ENCODE results near the gene SSRP1.

The SSRP1 gene

GRCh38 chr11:57353036-57353435 lies 17.3 kb upstream of the SSRP1 start:
- Histone ChIP-seq H3K36me3 (ENCODE audit: control insufficient read depth in 5 of 5, insufficient read depth in 5 of 5, low read length in 5 of 5) (peaks cover 0 to 2% (median 0%) of the 10 kb centered on the region in 5 donors), H3K4me3 (ENCODE audit: low read depth in 1 of 5, low read length in 5 of 5) (no peak overlapping the region), H3K4me1 (ENCODE audit: control insufficient read depth in 5 of 5, insufficient read depth in 5 of 5, low read length in 5 of 5) (peaks cover 0 to 10% (median 6%) of the 10 kb centered on the region in 5 donors), H3K27me3 (ENCODE audit: control insufficient read depth in 5 of 5, insufficient read depth in 4 of 5, low read length in 5 of 5) (no peaks in the 10 kb centered on the region), H3K27ac (ENCODE audit: low read depth, low read length) (no peak overlapping the region), H3K9me3 (ENCODE audit: control insufficient read depth in 5 of 5, low read length in 5 of 5) (no peaks in the 10 kb centered on the region), H3K9ac (ENCODE audit: low read length in 5 of 5) (peak overlapping the region in 1 of 5 donors; percentile 42)

DNA sequence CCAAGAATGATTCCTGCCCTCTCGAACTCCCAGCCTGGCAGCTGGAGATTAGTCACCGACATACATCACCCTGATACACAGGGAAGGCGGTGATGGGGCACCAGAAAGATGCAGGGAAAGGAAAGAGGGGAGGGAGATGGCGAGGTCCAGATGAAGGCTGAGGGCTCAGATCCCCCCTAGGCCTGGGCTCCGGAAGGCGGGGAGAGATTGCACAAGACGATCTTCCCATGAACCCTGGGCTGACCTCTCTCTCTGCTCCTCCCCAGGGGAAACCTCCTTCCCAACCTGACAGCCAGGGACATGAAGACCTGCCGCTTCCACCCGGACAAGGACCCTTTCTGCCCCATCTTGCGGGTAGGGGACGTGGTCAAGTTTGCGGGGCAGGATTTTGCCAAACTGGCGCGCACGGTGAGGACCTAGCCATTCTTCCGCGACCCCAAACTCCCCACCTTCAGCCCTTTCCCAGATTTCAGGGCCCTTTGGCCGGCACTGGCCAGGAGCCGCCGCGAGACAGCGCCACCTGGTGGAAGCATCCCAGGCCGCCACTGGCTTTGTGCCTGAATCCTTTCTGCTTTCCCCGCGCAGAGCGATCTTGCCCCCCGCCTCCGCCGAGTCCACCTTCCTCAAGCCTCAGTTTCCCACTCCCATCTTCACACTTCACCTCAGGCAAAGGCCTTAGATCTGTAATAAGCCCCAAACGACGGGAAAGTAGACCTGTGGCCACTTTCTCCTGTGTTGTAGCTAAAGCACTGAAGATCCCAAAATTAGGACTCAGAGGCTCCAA lies 14.0 kb upstream of the SSRP1 start:
- Histone ChIP-seq H3K36me3 (ENCODE audit: control insufficient read depth in 5 of 5, insufficient read depth in 5 of 5, low read length in 5 of 5) (peaks cover 0 to 2% (median 0%) of the 10 kb centered on the region in 5 donors), H3K9ac (ENCODE audit: low read length in 5 of 5) (no peak overlapping the region), H3K27me3 (ENCODE audit: control insufficient read depth in 5 of 5, insufficient read depth in 4 of 5, low read length in 5 of 5) (no peaks in the 10 kb centered on the region), H3K4me1 (ENCODE audit: control insufficient read depth in 5 of 5, insufficient read depth in 5 of 5, low read length in 5 of 5) (peaks cover 0 to 7% (median 6%) of the 10 kb centered on the region in 5 donors), H3K9me3 (ENCODE audit: control insufficient read depth in 5 of 5, low read length in 5 of 5) (no peaks in the 10 kb centered on the region), H3K4me3 (ENCODE audit: low read depth in 1 of 5, low read length in 5 of 5) (peak overlapping the region in 2 of 5 donors; percentile 17 to 31), H3K27ac (ENCODE audit: low read depth, low read length) (no peak overlapping the region)

DNA sequence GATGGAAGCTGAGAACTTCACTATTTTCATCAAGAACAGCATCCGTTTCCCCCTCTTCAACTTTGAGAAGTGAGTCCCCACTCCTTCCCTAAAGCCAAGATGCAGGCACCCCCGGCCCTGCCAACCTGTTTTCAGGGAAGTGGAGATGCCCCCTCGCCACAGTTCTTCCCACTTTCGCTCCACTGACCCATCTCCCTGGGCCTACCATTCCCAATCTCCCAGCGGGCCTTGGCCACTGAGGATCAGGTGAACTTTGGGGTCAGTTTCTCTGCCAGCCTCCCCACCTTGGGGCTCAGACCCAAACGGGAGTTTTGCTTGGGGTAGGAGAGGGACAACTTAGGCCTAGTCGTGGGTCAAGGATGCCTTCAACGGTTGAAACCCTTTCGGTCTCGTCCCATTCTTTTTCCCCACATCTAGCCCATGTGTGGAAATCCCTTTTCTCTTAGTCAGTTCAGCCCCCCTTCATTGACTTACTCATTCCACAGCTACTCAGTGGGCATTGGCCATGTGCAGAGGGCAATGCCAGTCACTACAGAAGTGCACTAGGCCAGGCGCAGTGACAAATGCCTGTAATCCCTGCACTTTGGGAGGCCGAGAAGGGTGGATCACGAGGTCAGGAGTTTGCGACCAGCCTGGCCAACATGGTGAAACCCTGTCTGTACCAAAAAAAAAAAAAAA lies 13.1 kb upstream of the SSRP1 start:
- Histone ChIP-seq H3K4me3 (ENCODE audit: low read depth in 1 of 5, low read length in 5 of 5) (no peak overlapping the region), H3K4me1 (ENCODE audit: control insufficient read depth in 5 of 5, insufficient read depth in 5 of 5, low read length in 5 of 5) (peaks cover 0 to 7% (median 6%) of the 10 kb centered on the region in 5 donors), H3K27me3 (ENCODE audit: control insufficient read depth in 5 of 5, insufficient read depth in 4 of 5, low read length in 5 of 5) (no peaks in the 10 kb centered on the region), H3K27ac (ENCODE audit: low read depth, low read length) (no peak overlapping the region), H3K9ac (ENCODE audit: low read length in 5 of 5) (no peak overlapping the region), H3K9me3 (ENCODE audit: control insufficient read depth in 5 of 5, low read length in 5 of 5) (no peaks in the 10 kb centered on the region), H3K36me3 (ENCODE audit: control insufficient read depth in 5 of 5, insufficient read depth in 5 of 5, low read length in 5 of 5) (peaks cover 0 to 2% (median 0%) of the 10 kb centered on the region in 5 donors)

GRCh38 chr11:57348052-57348451 lies 12.4 kb upstream of the SSRP1 start:
- Histone ChIP-seq H3K9ac (ENCODE audit: low read length in 5 of 5) (no peak overlapping the region), H3K36me3 (ENCODE audit: control insufficient read depth in 5 of 5, insufficient read depth in 5 of 5, low read length in 5 of 5) (peaks cover 0 to 2% (median 0%) of the 10 kb centered on the region in 5 donors)

GRCh38 chr11:57347336-57347735 lies 11.6 kb upstream of the SSRP1 start:
- H3K4me1 ChIP-seq (ENCODE audit: control insufficient read depth in 5 of 5, insufficient read depth in 5 of 5, low read length in 5 of 5): peaks cover 0 to 7% (median 6%) of the 10 kb centered on the region in 5 donors
- H3K27me3 ChIP-seq (ENCODE audit: control insufficient read depth in 5 of 5, insufficient read depth in 4 of 5, low read length in 5 of 5): no peaks in the 10 kb centered on the region
- no peak overlapping the region for H3K4me3 ChIP-seq (ENCODE audit: low read depth in 1 of 5, low read length in 5 of 5)
- no peaks in the 10 kb centered on the region for H3K9me3 ChIP-seq (ENCODE audit: control insufficient read depth in 5 of 5, low read length in 5 of 5)
- H3K27ac ChIP-seq (ENCODE audit: low read depth, low read length): no peak overlapping the region
- H3K9ac ChIP-seq (ENCODE audit: low read length in 5 of 5): no peak overlapping the region
- peaks cover 0 to 2% (median 0%) of the 10 kb centered on the region in 5 donors for H3K36me3 ChIP-seq (ENCODE audit: control insufficient read depth in 5 of 5, insufficient read depth in 5 of 5, low read length in 5 of 5)

More at GRCh38 chr11:57348052-57348451, 12.4 kb upstream of the SSRP1 start:
- H3K27me3 ChIP-seq (ENCODE audit: control insufficient read depth in 5 of 5, insufficient read depth in 4 of 5, low read length in 5 of 5): no peaks in the 10 kb centered on the region
- H3K4me1 ChIP-seq (ENCODE audit: control insufficient read depth in 5 of 5, insufficient read depth in 5 of 5, low read length in 5 of 5): peaks cover 0 to 7% (median 6%) of the 10 kb centered on the region in 5 donors
- H3K27ac ChIP-seq (ENCODE audit: low read depth, low read length): no peak overlapping the region
- H3K9me3 ChIP-seq (ENCODE audit: control insufficient read depth in 5 of 5, low read length in 5 of 5): no peaks in the 10 kb centered on the region
- H3K4me3 ChIP-seq (ENCODE audit: low read depth in 1 of 5, low read length in 5 of 5): no peak overlapping the region

DNA sequence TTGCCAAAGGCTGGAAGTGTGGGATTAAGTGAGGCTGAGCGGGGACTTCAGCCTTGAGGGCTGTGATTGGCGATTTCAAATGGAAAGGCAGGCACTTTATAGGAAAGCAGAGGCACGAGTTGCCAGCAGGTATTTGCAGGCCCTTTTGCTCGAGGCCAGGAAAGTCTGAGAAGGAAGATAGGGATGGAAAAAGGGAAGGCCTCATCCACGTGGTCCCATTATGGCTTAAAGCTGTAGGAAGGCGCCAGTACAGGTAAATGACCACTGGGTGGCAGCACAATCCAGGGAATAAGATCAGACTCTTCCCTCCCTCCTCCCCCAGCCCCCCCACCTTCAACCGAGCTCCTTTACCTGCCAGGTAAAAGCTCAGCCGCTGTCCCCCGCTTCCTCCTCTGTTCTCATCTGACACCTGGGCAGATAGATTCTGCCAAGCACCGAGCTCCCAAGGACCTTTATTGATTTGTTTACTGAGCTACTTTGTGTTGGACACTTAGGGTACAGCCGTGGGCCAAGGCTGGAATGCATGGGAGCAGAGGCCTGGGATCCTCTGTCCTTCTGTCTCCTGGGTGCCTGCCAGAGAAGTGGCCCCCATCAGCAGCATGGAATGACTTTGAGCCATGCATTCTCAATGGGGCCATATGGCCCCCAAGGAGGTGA lies 10.0 kb upstream of the SSRP1 start:
- Histone ChIP-seq H3K36me3 (ENCODE audit: control insufficient read depth in 5 of 5, insufficient read depth in 5 of 5, low read length in 5 of 5) (no peaks in the 10 kb centered on the region), H3K9ac (ENCODE audit: low read length in 5 of 5) (no peak overlapping the region), H3K9me3 (ENCODE audit: control insufficient read depth in 5 of 5, low read length in 5 of 5) (no peaks in the 10 kb centered on the region), H3K4me3 (ENCODE audit: low read depth in 1 of 5, low read length in 5 of 5) (no peak overlapping the region), H3K27me3 (ENCODE audit: control insufficient read depth in 5 of 5, insufficient read depth in 4 of 5, low read length in 5 of 5) (no peaks in the 10 kb centered on the region), H3K4me1 (ENCODE audit: control insufficient read depth in 5 of 5, insufficient read depth in 5 of 5, low read length in 5 of 5) (peaks cover 0 to 7% (median 6%) of the 10 kb centered on the region in 5 donors), H3K27ac (ENCODE audit: low read depth, low read length) (no peak overlapping the region)

- Histone ChIP-seq H3K27me3 (ENCODE audit: control insufficient read depth in 5 of 5, insufficient read depth in 4 of 5, low read length in 5 of 5) (no peaks in the 10 kb centered on the region), H3K4me3 (ENCODE audit: low read depth in 1 of 5, low read length in 5 of 5) (no peak overlapping the region), H3K9me3 (ENCODE audit: control insufficient read depth in 5 of 5, low read length in 5 of 5) (no peaks in the 10 kb centered on the region), H3K4me1 (ENCODE audit: control insufficient read depth in 5 of 5, insufficient read depth in 5 of 5, low read length in 5 of 5) (peaks cover 0 to 5% (median 4%) of the 10 kb centered on the region in 5 donors), H3K9ac (ENCODE audit: low read length in 5 of 5) (no peak overlapping the region), H3K36me3 (ENCODE audit: control insufficient read depth in 5 of 5, insufficient read depth in 5 of 5, low read length in 5 of 5) (no peaks in the 10 kb centered on the region), H3K27ac (ENCODE audit: low read depth, low read length) (no peak overlapping the region)
Observed at GRCh38 chr11:57344826-57345225, 9.1 kb upstream of the SSRP1 start.

GRCh38 chr11:57343825-57344224 lies 8.1 kb upstream of the SSRP1 start:
- no peaks in the 10 kb centered on the region for H3K9me3 ChIP-seq (ENCODE audit: control insufficient read depth in 5 of 5, low read length in 5 of 5)
- no peak overlapping the region for H3K27ac ChIP-seq (ENCODE audit: low read depth, low read length)
- H3K4me1 ChIP-seq (ENCODE audit: control insufficient read depth in 5 of 5, insufficient read depth in 5 of 5, low read length in 5 of 5): no peaks in the 10 kb centered on the region

GRCh38 chr11:57342702-57343101 lies 7.0 kb upstream of the SSRP1 start:
- no peak overlapping the region for H3K9ac ChIP-seq (ENCODE audit: low read length in 5 of 5)
- no peaks in the 10 kb centered on the region for H3K4me1 ChIP-seq (ENCODE audit: control insufficient read depth in 5 of 5, insufficient read depth in 5 of 5, low read length in 5 of 5)
- no peaks in the 10 kb centered on the region for H3K36me3 ChIP-seq (ENCODE audit: control insufficient read depth in 5 of 5, insufficient read depth in 5 of 5, low read length in 5 of 5)
- no peak overlapping the region for H3K4me3 ChIP-seq (ENCODE audit: low read depth in 1 of 5, low read length in 5 of 5)
- no peaks in the 10 kb centered on the region for H3K9me3 ChIP-seq (ENCODE audit: control insufficient read depth in 5 of 5, low read length in 5 of 5)
- H3K27ac ChIP-seq (ENCODE audit: low read depth, low read length): no peak overlapping the region
- H3K27me3 ChIP-seq (ENCODE audit: control insufficient read depth in 5 of 5, insufficient read depth in 4 of 5, low read length in 5 of 5): no peaks in the 10 kb centered on the region

More at GRCh38 chr11:57343825-57344224, 8.1 kb upstream of the SSRP1 start:
- no peak overlapping the region for H3K9ac ChIP-seq (ENCODE audit: low read length in 5 of 5)
- H3K27me3 ChIP-seq (ENCODE audit: control insufficient read depth in 5 of 5, insufficient read depth in 4 of 5, low read length in 5 of 5): no peaks in the 10 kb centered on the region
- H3K36me3 ChIP-seq (ENCODE audit: control insufficient read depth in 5 of 5, insufficient read depth in 5 of 5, low read length in 5 of 5): no peaks in the 10 kb centered on the region
- H3K4me3 ChIP-seq (ENCODE audit: low read depth in 1 of 5, low read length in 5 of 5): no peak overlapping the region
